ENCODE data around the gene HIP1.

The HIP1 gene

GRCh38 chr7:75667938-75668337 is 70.8 kb downstream of the HIP1 start:
- no peaks in the 10 kb centered on the region for H3K27me3 ChIP-seq (ENCODE audit: control insufficient read depth, insufficient read depth, low read length)
- no peak for DNase-seq (ENCODE audit: low read depth, low spot score)
- no peak overlapping the region for H3K4me3 ChIP-seq (ENCODE audit: low read length)
- no peaks in the 10 kb centered on the region; the same call in 1 of the 2 replicates for H3K4me1 ChIP-seq (ENCODE audit: control insufficient read depth, insufficient read depth, low read length)
- no CpG with 5 or more reads among the region's 4 CpGs for WGBS (ENCODE audit: insufficient coverage, insufficient read length)
- no peaks in the 10 kb centered on the region for H3K9me3 ChIP-seq (ENCODE audit: control insufficient read depth, insufficient read depth, low read length)
- H3K27ac ChIP-seq (ENCODE audit: low read length): no peak overlapping the region
- no peaks in the 10 kb centered on the region for H3K36me3 ChIP-seq (ENCODE audit: control insufficient read depth, insufficient read depth, low read length)

DNA sequence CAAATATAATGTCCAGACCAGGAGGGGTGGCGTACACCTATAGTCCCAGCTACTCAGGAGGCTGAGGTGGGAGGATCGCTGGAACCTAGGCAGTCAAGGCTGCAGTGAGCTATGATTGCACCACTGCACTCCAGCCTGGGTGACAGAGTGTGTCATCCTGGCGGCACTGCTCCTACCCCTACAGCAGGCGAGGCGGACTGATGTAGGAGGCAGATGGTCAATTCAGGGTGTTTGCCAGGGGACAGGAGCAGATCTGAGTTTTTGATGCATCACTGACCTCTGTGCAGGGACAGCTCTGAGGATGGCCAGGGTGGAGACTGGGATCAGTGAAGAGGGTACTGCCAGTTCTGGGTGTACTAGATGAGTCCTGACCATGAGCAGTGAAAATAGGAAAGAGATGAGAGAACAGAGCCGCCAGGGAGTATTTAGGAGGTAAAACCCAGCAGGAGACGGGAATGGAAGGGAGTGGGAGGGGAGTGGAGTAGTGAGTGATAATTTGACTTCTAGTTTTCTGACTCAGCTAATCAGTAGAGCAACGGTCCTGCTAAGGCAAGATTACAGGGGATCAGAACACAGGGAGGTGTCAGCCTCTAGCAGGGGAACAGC is 75.3 kb downstream of the HIP1 start:
- no peaks in the 10 kb centered on the region; the same call in 1 of the 2 replicates for H3K4me1 ChIP-seq (ENCODE audit: control insufficient read depth, insufficient read depth, low read length)
- H3K36me3 ChIP-seq (ENCODE audit: control insufficient read depth, insufficient read depth, low read length): no peaks in the 10 kb centered on the region
- DNase-seq (ENCODE audit: low read depth, low spot score): no peak
- no peak overlapping the region for H3K4me3 ChIP-seq (ENCODE audit: low read length)
- H3K27ac ChIP-seq (ENCODE audit: low read length): no peak overlapping the region
- H3K9me3 ChIP-seq (ENCODE audit: control insufficient read depth, insufficient read depth, low read length): no peaks in the 10 kb centered on the region
- no CpG with 5 or more reads among the region's 8 CpGs for WGBS (ENCODE audit: insufficient coverage, insufficient read length)
- no peaks in the 10 kb centered on the region for H3K27me3 ChIP-seq (ENCODE audit: control insufficient read depth, insufficient read depth, low read length)

- 100% methylated on average over 1 of the region's 12 CpGs for WGBS (ENCODE audit: insufficient coverage, insufficient read length)
- H3K9me3 ChIP-seq (ENCODE audit: control insufficient read depth, insufficient read depth, low read length): no peaks in the 10 kb centered on the region
- no peak for DNase-seq (ENCODE audit: low read depth, low spot score)
- H3K27ac ChIP-seq (ENCODE audit: low read length): no peak overlapping the region
- H3K4me1 ChIP-seq (ENCODE audit: control insufficient read depth, insufficient read depth, low read length): no peaks in the 10 kb centered on the region; the same call in 1 of the 2 replicates
- H3K27me3 ChIP-seq (ENCODE audit: control insufficient read depth, insufficient read depth, low read length): no peaks in the 10 kb centered on the region
- H3K36me3 ChIP-seq (ENCODE audit: control insufficient read depth, insufficient read depth, low read length): no peaks in the 10 kb centered on the region
- H3K4me3 ChIP-seq (ENCODE audit: low read length): no peak overlapping the region
These were observed 76.0 kb downstream of the HIP1 start for GRCh38 chr7:75662579-75663301.

DNA sequence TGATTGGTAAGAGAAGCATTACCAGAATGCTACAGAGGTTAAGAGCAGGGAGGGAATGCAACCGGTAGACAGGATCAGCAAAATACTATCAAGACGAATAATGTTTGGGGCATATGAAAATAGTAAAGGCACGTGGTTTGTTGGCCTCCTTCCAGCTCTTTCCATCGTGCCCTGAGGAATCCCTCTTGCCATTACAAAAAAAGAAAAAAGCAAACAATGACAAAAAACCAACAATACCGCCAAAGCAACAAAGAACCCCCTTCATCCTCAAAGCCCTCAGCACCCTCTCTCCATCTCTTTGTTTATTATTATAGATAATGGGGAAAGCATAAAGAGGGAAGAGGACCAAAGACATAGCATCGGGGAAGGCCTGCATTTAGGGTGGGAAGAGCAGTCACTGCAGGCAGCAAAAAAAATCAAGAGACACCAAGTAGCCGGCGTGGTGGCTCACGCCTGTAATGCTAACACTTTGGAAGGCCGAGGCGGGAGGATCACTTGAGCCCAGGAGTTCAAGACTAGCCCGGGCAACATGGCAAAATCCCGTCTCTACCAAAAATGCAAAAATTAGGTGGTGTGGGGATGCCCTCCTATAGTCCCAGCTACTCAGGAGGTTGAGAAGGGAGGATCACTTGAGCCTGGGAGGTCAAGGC is 78.0 kb downstream of the HIP1 start:
- Histone ChIP-seq H3K9me3 (ENCODE audit: control insufficient read depth, insufficient read depth, low read length) (no peaks in the 10 kb centered on the region), H3K27me3 (ENCODE audit: control insufficient read depth, insufficient read depth, low read length) (no peaks in the 10 kb centered on the region)
- DNase-seq (ENCODE audit: low read depth, low spot score): no peak

GRCh38 chr7:75658802-75659201 is 79.9 kb downstream of the HIP1 start:
- WGBS (ENCODE audit: insufficient coverage, insufficient read length): no CpG with 5 or more reads among the region's 4 CpGs
- DNase-seq (ENCODE audit: low read depth, low spot score): no peak
- no peaks in the 10 kb centered on the region for H3K27me3 ChIP-seq (ENCODE audit: control insufficient read depth, insufficient read depth, low read length)
- H3K36me3 ChIP-seq (ENCODE audit: control insufficient read depth, insufficient read depth, low read length): no peaks in the 10 kb centered on the region
- H3K9me3 ChIP-seq (ENCODE audit: control insufficient read depth, insufficient read depth, low read length): no peaks in the 10 kb centered on the region
- no peak overlapping the region for H3K4me3 ChIP-seq (ENCODE audit: low read length)
- no peaks in the 10 kb centered on the region; the same call in 1 of the 2 replicates for H3K4me1 ChIP-seq (ENCODE audit: control insufficient read depth, insufficient read depth, low read length)
- no peak overlapping the region for H3K27ac ChIP-seq (ENCODE audit: low read length)

More for the DNA sequence above, 78.0 kb downstream of the HIP1 start:
- Histone ChIP-seq H3K4me3 (ENCODE audit: low read length) (no peak overlapping the region), H3K27ac (ENCODE audit: low read length) (no peak overlapping the region), H3K36me3 (ENCODE audit: control insufficient read depth, insufficient read depth, low read length) (no peaks in the 10 kb centered on the region), H3K4me1 (ENCODE audit: control insufficient read depth, insufficient read depth, low read length) (no peaks in the 10 kb centered on the region; the same call in 1 of the 2 replicates)
- WGBS (ENCODE audit: insufficient coverage, insufficient read length): no CpG with 5 or more reads among the region's 13 CpGs

GRCh38 chr7:75658369-75658768 is 80.4 kb downstream of the HIP1 start:
- Histone ChIP-seq H3K9me3 (ENCODE audit: control insufficient read depth, insufficient read depth, low read length) (no peaks in the 10 kb centered on the region), H3K27ac (ENCODE audit: low read length) (no peak overlapping the region), H3K36me3 (ENCODE audit: control insufficient read depth, insufficient read depth, low read length) (no peaks in the 10 kb centered on the region), H3K4me1 (ENCODE audit: control insufficient read depth, insufficient read depth, low read length) (no peaks in the 10 kb centered on the region; the same call in 1 of the 2 replicates), H3K27me3 (ENCODE audit: control insufficient read depth, insufficient read depth, low read length) (no peaks in the 10 kb centered on the region), H3K4me3 (ENCODE audit: low read length) (no peak overlapping the region)
- no CpG with 5 or more reads among the region's 10 CpGs for WGBS (ENCODE audit: insufficient coverage, insufficient read length)
- DNase-seq (ENCODE audit: low read depth, low spot score): no peak

- no peaks in the 10 kb centered on the region for H3K27me3 ChIP-seq (ENCODE audit: control insufficient read depth, insufficient read depth, low read length)
- no peak for DNase-seq (ENCODE audit: low read depth, low spot score)
- H3K27ac ChIP-seq (ENCODE audit: low read length): no peak overlapping the region
- no CpG with 5 or more reads among the region's 6 CpGs for WGBS (ENCODE audit: insufficient coverage, insufficient read length)
- no peak overlapping the region for H3K4me3 ChIP-seq (ENCODE audit: low read length)
- H3K9me3 ChIP-seq (ENCODE audit: control insufficient read depth, insufficient read depth, low read length): no peaks in the 10 kb centered on the region
- no peaks in the 10 kb centered on the region for H3K36me3 ChIP-seq (ENCODE audit: control insufficient read depth, insufficient read depth, low read length)
- no peaks in the 10 kb centered on the region for H3K4me1 ChIP-seq (ENCODE audit: control insufficient read depth, insufficient read depth, low read length)
These were observed 80.9 kb downstream of the HIP1 start for GRCh38 chr7:75657866-75658265.

DNA sequence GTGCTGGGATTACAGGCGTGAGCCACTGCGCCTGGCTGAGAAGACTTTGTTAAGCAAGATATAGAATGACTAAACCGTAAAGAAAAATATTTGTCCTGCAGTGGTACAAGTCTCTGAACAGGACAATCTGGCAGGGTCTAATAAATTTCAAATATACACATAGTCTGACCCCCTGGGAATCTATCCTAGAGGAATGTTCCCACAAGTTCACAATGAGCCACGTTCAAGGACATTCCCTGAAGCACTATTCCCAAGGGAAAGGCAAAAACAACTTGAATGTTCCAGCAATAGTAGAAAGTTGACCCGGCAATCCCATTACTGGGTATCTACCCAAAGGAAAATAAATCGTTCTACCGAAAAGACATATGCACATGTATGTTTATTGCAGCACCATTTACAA is 82.0 kb downstream of the HIP1 start:
- H3K4me3 ChIP-seq (ENCODE audit: low read length): no peak overlapping the region
- no peaks in the 10 kb centered on the region for H3K4me1 ChIP-seq (ENCODE audit: control insufficient read depth, insufficient read depth, low read length)
- no peaks in the 10 kb centered on the region for H3K27me3 ChIP-seq (ENCODE audit: control insufficient read depth, insufficient read depth, low read length)
- DNase-seq (ENCODE audit: low read depth, low spot score): no peak
- H3K36me3 ChIP-seq (ENCODE audit: control insufficient read depth, insufficient read depth, low read length): no peaks in the 10 kb centered on the region
- no peaks in the 10 kb centered on the region for H3K9me3 ChIP-seq (ENCODE audit: control insufficient read depth, insufficient read depth, low read length)
- no peak overlapping the region for H3K27ac ChIP-seq (ENCODE audit: low read length)
- WGBS (ENCODE audit: insufficient coverage, insufficient read length): no CpG with 5 or more reads among the region's 7 CpGs

DNA sequence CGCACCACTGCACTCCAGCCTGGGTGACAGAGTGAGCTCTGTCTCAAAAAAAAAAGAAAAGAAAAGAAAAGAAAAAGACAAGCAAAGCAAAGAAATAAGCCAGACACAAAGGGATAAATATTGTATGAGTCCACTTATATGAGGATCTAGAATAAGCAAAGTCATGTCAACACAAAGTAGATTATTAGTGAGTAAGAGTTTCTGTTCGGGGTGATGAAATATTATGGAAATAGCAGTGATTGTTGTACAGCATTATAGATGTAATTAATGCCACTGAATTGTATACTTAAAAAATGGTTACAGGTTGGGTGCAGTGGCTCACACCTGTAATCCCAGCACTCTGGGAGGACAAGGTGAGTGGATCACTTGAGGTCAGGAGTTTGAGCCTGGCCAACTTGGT is 83.2 kb downstream of the HIP1 start:
- Histone ChIP-seq H3K4me3 (ENCODE audit: low read length) (no peak overlapping the region), H3K9me3 (ENCODE audit: control insufficient read depth, insufficient read depth, low read length) (no peaks in the 10 kb centered on the region), H3K4me1 (ENCODE audit: control insufficient read depth, insufficient read depth, low read length) (no peaks in the 10 kb centered on the region), H3K27ac (ENCODE audit: low read length) (no peak overlapping the region), H3K27me3 (ENCODE audit: control insufficient read depth, insufficient read depth, low read length) (no peaks in the 10 kb centered on the region), H3K36me3 (ENCODE audit: control insufficient read depth, insufficient read depth, low read length) (no peaks in the 10 kb centered on the region)
- whole genome bisulfite sequencing (ENCODE audit: insufficient coverage, insufficient read length): 100% methylated on average over 1 of the region's 2 CpGs
- no peak for DNase-seq (ENCODE audit: low read depth, low spot score)

GRCh38 chr7:75654855-75655254 is 83.9 kb downstream of the HIP1 start:
- H3K9me3 ChIP-seq (ENCODE audit: control insufficient read depth, insufficient read depth, low read length): no peaks in the 10 kb centered on the region
- H3K36me3 ChIP-seq (ENCODE audit: control insufficient read depth, insufficient read depth, low read length): no peaks in the 10 kb centered on the region
- H3K4me1 ChIP-seq (ENCODE audit: control insufficient read depth, insufficient read depth, low read length): no peaks in the 10 kb centered on the region; the same call in 1 of the 2 replicates
- no CpG with 5 or more reads among the region's 4 CpGs for WGBS (ENCODE audit: insufficient coverage, insufficient read length)
- H3K4me3 ChIP-seq (ENCODE audit: low read length): no peak overlapping the region
- no peak for DNase-seq (ENCODE audit: low read depth, low spot score)
- no peaks in the 10 kb centered on the region for H3K27me3 ChIP-seq (ENCODE audit: control insufficient read depth, insufficient read depth, low read length)
- H3K27ac ChIP-seq (ENCODE audit: low read length): no peak overlapping the region
